DMS153 treated with DMSO at 0.1 percent for 48 hours (cell line): ENCODE results near the gene SWAP70.

Source experiments
- DNase-seq: peaks from one replicate; lab custom pipeline; 2025; ENCODE audit not compliant: unreplicated experiment; lab: John Stamatoyannopoulos, UW

Gene SWAP70

DNA sequence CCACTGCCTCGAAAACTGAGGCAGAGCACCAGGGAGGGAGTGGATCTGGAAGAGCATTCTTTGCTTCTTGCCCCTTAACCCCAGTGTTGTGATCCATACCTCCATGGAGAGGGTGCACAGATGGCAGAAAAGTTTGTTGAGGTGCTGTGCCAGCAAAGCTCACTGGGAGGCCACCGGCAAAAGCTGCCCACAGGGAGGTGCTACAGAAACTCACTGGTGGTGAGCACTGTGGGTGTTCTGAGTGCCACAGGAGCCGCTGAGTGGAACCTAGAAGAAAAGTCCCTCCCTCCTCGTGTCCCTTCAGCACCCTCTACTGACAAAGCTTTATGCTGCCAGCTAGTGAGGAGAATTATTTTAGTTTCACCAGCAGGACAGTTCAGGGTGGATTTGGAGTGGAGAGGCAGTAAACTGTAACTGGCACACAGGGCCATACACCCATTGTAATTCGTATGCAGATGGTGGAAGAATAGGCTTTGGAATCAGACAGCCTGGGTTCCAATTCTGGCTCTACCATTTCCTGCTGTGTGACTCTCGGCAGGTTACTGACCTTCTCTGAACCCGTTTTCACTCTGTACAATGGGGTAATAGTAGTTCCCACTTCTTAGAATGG lies 84.6 kb downstream of the SWAP70 start:
- no peak for DNase-seq

DNA sequence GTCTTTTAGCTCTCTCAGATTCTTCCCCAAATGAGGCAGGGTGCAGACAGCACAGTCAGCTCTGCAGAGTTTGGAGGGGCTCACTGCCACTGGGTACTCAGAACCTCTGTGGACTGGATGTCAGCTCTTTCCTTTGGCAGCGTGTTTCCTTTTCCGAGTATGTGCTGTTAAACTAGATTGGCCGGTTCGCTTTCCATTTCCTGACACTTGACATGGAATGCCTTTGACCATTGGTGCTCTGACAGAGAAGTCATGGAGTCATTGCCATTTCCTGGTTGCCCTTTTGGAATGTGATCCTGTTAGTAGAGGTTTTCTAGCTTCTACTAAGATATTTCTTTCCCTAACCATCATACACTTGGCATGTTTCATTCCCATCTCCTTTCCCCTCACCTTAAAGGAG lies 86.7 kb downstream of the SWAP70 start:
- no peak for DNase-seq

DNA sequence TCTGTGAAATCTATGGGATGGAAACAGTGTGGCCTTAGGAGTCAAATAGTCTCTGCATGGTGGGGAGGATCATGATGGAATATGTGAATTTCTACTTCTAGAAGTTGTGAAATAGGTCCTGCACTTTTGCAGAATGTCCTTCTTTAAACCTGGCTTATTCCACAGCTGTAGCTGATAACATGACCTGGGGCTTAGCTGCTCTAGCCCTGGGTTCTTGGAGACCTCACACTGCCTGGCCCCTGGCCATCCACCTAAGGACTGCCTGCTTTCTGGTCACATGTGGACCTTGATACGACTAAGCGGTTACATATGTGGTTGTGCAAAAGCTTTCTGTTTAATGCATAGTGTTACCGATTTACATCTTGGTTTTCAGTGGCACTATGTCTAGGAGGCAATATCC lies 88.2 kb downstream of the SWAP70 start:
- DNase-seq, result no peak

DNA sequence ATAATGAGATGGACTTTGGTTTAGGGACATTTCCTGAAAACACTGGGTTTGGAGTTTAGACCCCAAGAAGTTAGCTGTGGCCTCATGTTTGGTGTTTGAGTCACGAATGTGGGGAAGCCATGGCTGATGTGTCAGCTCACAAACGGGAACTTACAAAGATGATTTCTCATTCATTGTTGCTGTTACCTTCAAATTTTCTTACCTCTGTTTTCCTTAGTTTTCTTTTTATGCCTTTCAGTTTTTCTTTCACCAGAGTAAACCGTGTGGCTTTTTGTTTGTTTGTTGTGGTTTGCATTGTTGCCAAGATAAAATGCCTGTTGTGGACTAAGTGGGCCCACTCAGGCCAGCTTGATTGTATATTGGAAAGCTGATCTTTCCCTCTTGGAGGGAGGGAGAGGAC lies 89.1 kb downstream of the SWAP70 start:
- DNase-seq, result no peak

DNA sequence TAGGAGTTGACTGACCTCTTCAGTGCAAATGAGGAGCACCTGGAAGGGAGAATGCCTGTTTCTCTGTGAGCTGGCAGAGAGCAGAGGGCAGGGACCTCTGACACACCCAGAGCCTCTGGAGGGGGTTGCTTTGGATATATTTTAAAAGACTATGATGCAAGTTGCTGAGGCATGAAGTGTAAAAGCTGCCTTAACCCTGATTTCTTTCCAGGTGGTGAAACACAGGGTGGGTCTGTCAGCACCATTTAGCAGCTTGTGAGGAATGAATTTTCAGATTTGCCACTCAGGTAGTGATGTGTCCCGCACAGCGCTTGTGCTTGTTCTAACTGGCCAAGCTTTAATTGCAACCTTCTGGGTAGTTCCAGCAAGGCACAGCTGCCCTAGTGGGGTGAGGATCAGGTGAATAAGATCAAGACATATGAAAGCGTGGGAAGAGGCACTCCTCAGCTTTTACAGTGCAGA lies 90.2 kb downstream of the SWAP70 start:
- no peak for DNase-seq

DNA sequence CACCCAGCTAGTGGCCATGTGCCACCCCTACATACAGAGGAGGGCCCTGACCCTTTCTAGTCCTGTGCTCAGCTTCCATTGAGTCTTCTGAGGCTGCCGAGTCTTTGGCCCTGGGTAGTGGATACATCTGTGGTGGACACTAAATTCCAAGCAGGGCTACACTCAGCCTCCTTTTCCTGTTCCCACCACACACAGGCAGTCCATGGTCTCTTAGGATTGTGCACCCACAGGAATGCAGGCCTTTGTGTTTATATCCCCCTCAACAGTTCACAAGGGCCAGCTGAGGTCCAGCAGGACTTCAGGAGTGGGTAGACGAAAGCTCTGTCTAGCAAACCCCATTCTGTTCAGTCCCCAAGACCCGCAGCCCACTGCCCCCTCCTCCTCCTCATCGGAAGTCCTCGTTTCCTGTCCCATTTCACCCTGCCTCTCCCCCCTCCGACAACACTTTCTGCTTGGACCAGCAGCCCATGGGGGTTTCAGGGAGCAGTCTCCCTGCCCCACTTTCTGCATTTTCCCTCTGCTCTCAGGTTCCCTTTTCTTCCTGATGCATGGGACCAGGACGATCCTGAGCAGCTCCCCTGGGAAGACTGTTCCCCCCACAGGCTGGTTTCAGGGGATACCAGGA lies 91.8 kb downstream of the SWAP70 start:
- DNase-seq, result no peak

DNA sequence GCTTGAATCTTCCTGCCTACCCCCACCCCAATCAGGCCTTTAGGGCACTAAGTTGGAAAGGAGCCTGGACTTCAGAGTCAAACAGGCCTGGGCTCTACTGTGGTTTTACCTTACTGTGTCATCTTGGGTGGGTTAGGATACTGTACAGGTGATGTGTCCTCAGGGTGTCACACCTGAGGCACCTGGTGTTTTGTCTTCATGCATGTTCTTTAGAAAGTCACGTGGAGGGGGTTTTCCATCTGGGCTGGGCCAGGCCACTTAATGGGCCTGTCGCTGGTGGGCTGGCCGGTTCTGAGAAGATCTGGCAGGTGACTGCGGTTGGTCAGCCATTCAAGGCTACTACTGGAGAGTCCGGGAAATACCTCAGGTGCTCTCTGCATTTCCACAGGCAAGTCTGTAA lies 92.6 kb downstream of the SWAP70 start:
- DNase-seq, result no peak

DNA sequence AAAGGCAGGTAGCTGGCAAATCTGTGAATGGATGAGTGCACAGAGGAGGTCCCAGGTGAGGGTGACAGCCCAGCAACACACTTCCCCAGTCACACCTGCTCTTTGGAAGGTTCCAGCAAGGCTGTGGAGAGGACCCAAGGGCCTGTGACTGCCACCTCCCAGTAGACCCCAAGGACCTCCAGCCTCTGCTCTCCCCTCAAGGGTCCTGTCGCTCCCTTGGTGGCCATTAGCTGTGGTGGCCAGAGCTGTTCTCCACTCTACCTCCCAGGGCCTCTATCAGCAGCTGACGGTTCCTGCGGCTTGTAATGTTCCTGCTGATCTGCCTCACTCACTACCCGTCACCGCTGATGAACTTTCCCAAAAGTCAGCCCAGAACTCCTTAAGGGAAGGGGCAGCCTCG lies 93.0 kb downstream of the SWAP70 start:
- DNase-seq, result no peak

DNA sequence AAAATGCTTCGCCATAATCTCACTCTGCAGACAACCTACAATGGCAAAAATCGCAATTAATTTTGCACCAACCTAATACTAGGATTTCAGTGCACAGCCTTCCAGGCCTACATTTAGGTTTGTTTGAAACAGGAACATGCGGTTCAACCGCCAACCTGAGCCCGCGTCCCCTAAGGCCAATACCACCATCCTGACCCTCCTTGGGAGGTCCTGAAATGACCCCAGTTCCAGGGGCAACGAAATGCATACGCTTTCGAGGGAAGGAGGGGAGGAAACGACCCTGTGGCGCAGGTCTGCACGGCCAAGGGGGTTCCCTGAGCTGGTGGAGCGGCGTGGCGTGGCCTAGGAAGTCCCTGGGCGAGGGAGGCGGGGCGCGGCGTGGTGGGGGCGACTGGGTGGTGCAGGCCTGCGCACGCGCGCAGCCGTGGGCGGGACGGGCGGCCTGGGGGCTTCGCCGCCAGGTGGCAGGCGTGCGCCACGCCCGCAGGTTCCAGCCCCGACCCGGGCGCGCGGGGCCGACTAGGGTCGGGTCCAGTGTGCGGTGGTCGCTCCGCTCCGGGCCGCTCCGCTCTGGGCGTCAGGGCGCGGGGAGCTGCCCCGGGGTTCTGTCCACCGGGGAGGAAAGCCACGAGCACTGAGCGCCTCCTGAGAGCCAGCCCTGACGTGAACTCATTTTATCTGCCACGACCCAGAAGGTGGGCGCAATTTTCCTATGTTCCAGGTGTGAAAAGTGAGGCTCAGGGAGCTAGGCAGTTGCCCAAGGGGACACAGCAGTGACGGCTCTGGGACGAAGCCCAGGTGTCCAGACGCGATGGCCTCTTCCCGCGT lies 94.1 kb downstream of the SWAP70 start:
- peak; percentile 40 for DNase-seq

DNA sequence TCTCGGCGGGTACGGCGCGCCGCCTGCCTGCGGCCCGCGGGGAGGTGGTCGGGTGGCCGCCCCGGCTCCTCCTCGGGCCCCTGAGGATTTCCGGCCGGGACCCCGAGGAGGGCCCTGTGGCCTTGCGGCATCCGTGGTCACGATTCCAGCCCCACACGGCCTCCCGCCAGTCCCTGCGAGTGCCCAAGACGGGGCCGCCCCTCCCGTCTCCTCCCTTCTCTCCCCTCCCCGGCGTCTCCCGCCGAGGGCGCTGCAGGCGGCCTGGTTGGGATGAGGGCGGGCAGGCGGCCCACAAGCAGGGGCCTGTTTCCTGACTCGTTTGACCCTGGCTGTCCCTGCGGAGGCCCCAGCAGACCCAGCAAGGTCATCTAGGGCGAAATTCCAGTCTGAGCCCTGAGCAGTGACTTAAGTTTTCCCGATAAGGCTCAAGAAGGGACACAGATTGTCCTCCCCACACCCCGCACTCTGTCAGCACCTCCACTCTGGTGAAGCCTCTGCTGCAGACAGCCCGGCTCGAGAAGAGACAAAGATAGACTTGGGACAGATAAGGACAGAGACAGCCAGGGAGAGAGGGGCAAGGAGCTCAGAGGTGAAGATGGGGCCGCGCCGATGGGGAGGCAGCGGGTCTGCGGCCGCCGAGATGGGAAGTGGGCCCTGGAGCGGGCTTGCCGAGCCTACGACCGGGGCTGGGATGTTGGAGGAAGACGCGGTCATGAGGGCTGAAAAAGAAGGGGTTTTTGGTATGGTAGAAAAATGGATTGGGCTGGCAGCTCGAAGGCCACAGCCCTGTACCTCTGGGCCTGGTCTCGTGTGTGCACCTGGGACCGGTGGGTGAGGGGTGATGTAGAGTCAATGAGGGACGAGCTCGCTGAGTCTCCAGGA lies 95.0 kb downstream of the SWAP70 start:
- no peak for DNase-seq

DNA sequence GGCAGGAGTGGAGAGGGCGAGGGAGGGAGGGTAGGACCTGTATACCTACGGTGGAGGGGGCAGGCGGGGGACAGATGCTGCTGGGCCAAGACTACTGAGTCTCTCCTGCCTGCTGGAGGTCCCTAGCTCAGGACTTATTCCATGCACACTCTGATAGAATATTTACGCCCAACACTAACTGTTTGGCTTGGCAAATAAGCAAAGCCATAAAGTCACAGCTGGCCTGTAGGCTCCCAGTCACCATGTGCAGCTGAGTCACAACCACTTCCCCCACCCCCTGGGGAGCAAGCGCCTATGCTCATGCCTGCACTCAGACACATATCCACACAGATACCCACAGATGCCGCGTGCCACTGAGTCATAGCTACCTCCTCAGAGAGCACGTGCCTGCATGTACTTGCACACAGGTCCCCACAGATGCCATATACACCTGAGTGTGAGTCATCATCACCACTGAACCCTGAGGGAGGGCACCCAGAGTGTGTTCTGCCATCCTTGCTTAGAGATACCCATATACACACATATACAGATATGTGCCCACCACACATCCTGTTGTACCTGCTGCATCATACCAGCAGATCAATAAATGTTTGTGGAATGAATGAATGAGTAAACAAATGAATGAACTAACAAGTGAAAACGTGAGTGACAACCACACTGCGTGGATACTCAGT lies 95.8 kb downstream of the SWAP70 start:
- DNase-seq, result peak; percentile 74

DNA sequence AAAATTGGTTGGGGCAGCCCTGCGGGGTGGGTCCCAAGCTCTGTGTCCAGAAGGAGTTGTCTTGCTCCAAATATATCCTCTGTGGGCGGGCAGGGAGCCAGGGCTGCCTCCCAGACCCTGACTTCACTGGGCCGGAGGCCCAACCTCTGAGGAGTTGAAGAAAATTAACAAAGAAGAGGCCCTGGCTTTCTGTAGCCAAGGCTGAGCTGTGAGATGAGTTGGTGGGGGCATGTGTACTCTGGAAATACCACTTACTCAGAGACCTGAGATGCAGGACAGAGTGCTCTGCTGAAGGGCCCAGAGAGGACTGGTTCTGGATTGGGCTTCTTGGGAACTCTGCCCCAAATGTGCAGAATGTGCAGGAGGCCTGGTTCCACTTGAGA lies 96.3 kb downstream of the SWAP70 start:
- DNase-seq, result no peak

DNA sequence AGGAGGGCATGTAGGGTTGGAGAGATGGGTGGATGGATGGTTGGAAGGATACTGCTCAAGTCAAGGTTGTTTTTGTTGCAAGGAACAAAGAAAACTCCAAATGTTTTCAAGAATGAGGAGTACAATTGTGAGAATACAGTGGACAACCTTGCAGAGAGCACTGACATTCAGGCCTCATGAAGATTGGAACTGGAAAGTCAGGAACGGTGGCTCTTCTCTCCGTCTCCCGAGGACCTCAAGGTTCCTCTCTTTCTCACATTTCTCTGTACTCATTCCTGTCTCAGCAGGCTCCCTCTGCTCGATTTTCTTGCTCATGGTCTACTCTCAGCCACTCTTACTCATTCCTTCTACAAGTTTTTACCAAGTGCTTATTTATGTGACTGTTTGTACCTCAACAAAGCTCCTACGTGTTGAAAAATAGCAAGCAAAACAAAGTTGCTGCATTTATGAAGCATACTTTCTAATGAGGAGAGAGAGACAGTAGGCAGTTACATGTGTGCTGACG lies 97.6 kb downstream of the SWAP70 start:
- DNase-seq, result no peak

DNA sequence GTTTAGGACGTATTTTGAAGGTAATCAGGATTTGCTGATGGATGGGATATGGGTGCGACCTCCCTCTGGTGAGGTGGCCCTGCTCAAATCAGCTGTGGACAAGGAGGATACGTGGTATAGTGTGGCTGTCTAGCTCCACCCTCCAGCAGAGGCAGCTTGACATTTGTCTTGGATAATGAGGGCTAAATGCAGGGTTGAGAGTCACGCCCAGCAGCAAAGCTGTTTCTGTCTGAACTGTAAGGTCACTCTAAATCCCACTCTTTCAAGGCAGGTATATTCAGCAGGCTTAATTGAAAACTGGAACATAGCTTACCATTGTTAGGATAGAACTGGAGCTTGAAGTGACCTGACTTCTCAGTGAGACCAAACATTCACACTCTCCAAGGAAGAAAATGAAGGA lies 98.7 kb downstream of the SWAP70 start:
- DNase-seq, result no peak

DNA sequence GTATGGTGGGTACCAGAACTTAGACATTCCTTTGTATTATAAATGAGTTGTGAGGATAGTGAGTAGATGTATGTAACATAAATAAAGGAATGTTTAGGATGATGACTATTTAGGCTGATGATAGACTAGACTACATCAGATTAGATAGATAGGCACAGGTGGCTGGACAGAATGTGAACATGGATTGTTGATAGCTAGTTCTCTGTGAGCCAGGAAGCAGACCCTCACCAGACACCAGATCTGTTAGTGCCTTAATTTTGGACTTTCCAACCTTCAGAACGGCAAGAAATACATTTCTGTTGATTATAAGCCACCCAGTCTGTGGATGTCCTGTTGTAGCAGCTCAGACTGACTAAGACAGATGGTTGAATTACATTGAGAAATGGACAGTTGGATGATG lies 99.4 kb downstream of the SWAP70 start:
- no peak for DNase-seq

DNA sequence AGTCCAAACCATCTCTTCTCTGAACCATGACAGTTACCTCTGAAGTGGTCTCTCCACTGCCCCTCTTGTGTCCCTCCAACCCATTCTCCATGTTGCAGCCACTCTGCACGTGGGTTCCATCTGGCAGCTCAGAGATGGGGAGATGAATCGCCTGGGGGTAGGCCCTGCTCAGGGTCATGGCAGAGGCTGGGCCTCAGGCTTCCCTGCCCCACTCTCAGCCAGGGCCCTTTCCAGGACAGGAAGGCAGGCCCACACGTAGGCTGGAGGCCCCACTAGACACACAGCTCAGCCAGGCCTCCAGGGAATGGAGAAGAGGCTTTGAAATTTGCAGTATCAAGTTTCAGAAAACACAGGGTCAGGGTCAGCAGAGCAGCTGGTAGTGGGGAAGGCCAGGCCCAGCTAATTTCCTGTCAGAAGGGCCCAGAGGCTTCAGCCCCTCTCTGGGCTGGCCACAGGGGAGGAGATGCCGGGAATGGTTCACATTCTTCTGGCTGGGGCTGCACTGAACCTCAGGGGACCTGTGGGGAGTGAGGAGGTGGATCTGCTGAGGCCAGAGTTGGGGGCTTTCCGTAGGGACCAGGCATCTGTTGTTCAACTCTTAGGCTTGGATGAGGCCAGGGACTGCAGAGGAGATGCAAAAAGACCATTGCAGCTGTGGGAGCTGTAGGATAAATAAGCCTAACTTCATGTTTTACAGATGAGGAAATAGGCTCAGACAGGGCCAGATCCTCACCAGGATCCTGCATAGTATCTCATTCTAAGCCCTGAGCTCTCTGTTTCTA lies 101.6 kb downstream of the SWAP70 start:
- DNase-seq, result peak; percentile 13

DNA sequence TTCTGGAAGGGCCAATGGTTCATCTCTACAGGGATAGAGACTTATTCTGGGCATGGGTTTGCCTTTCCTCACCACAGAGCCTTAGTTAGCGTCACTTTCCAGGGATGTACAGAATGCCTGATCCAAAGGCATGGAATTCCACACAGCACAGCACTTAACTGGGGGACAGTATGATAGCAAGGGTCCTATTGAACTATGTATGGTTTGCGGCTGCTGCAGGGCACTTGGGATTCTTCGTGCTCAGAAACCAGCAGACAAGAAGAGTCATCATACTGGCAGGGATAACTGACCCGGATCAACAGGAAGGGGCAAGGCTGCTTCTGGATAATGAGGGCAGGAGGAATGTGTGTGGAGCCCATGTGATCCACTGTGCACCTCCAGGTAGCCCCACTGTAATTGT lies 105.7 kb downstream of the SWAP70 start:
- DNase-seq, result no peak

DNA sequence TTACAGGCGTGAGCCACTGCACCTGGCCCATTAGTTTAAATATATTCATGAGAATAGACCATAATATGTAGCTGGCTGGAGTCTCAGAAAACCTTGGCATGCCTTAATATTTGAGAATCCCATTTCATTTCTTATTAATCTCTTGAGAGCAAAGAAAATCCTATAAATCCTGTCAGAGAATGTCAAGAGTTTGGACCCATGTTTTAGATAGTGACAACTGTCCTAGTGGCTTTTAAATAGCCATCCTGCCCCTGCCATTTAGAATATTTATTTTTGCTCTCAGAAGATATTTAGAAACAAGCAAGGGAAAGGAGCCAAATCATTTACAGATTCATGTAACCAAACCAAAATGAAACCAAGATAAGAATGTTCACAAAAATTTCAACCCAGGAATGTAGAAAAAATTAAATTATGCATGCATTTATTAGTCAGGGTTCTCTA lies 107.2 kb downstream of the SWAP70 start:
- DNase-seq, result no peak

DNA sequence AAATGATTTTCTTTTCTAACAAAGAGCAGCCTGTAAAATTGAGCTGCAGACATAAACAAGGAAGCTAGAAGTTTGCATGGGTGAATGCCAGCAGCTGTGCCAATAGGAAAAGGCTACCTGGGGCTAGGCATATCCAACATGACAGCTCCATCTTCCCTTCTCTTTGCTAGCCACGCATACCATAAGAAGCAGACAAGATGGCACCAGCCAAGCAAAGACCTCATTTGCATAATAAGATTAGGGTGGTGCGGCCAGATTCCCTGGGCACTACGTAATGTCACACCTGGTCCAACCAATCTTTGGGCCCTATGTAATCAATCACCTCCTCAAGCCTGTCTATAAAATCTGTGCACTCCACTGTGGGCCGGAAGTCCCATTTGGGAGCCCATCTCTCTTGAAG lies 108.3 kb downstream of the SWAP70 start:
- DNase-seq, result no peak

DNA sequence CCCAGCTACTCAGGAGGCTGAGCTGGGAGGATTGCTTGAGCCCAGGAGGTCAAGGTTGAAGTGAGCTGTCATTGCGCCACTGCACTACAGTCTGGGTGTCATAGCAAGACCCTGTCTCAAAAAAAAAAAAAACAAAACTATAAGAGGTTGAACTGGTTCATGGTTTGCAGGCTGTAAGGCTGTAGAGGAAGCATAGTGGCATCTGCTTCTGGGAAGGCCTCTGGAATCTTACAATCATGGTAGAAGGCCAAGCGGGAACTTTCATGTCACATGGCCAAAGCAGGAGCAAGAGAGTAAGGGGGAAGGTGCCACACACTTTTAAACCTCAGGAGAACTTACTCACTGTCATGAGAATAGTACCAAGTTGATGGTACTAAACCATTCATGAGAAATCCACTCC lies 109.6 kb downstream of the SWAP70 start:
- no peak for DNase-seq
